Stimulated activated CD4-positive, alpha-beta T cell treated with anti-CD3 and anti-CD28 coated beads, Interleukin-4, amount 100 ng/mL, for 24 hours (primary cell): ENCODE measurements around the gene PPP1R11.

Experiments used
- DNase-seq: peaks from one replicate; pipeline ENCODE4 v3.0.0-alpha.2; 2020

The PPP1R11 gene

DNA sequence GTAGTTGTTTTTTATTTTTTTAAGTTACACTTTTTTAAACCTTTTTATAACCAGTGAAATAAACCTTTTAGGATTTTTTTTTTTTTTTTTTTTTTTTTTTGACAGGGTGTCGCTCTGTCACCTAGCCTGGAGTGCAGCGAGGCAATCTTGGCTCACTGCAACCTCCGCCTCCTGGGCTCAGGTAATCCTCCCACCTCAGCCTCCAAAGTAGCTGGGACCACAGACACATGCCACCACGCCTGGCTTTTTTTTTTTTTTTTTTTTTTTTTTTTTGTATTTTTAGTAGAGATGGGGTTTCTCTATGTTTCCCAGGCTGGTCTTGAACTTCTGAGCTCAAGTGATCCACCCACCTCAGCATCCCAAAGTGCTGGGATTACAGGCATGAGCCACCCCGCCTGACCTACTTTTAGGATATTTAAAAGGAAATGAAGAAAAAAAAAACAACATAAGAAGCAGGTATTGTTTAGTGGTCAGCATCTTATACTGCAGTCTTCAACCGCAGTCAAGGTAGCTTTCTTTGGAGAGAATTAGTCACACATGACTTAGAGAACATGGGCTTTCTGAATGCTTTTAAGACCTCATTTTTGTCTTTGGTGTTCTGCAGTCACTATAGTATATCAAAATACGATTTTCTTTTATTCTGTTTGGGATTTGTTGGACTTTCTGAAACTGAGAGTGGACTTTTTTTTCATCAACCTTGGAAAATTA, 4.4 kb upstream of the PPP1R11 start:
- no peak for DNase-seq

DNA sequence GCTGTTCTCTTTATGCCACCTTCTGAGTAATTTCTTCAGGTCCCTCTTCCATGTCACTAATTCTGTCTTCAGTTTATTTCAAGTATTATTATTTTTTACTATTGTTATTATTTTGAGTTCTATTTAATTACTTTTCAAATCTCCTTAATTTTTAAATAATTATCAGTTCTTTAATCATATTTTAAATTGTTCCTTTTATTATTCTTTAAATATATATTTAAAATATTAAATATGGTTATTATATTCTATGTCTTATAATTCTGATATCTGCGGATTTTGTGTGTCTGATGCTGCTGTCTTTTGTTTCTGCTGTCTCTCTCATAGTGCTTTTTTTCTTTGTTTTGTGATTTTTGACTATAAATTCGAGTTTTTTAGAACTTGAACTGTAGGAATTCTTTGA, 3.7 kb upstream of the PPP1R11 start:
- DNase-seq: no peak

DNA sequence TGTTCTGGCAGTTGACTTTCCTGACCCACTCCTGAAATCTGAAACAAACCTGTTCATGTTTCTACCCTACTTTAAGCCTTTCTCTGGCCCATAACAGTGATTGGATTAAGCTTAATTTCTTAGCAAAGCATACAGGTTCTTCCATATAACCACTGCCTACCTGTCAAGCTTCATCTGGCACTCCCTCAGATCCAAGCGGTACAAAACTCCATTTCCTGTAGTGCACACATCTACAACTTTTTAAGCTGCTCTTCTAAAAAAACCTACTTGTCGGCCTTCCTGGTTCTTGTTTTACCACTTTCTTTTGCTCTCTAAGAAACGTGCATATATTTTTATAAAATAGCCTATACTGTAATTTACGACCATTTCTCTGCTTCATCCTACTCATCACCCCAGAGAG, 916 bp upstream of the PPP1R11 start:
- no peak for DNase-seq

DNA sequence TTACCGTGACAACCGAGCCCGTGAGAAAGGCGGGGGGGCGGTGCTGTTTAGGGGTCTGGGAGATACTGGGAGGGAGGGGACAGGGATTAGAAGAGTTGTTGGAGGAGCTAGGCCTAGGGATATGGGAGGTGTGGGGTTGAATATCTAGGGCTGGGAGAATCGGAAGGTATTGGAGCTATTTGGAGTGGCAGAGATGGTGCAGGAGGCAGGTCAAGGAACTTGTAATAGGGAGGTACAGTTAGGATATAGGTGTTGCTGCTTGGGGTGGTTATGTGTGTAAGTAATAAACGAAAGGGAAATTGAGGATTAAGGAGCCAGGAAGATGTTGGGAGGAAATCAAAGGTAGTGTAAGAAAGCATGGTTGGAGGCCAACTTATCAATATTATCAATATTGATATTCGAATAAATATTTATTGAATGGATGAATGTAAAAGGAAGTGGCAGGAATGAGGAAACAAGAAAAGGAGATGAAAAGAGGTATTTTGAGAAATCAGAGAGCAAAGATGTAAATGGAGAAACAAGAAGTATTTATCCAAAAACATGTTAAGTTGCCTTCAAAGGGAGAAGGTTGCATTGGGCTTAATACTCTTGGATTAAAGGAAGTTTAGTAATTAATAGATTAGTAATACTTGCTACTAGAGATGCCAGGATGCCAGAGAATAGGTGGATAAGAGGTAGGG, 602 bp downstream of the PPP1R11 start:
- DNase-seq: no peak

DNA sequence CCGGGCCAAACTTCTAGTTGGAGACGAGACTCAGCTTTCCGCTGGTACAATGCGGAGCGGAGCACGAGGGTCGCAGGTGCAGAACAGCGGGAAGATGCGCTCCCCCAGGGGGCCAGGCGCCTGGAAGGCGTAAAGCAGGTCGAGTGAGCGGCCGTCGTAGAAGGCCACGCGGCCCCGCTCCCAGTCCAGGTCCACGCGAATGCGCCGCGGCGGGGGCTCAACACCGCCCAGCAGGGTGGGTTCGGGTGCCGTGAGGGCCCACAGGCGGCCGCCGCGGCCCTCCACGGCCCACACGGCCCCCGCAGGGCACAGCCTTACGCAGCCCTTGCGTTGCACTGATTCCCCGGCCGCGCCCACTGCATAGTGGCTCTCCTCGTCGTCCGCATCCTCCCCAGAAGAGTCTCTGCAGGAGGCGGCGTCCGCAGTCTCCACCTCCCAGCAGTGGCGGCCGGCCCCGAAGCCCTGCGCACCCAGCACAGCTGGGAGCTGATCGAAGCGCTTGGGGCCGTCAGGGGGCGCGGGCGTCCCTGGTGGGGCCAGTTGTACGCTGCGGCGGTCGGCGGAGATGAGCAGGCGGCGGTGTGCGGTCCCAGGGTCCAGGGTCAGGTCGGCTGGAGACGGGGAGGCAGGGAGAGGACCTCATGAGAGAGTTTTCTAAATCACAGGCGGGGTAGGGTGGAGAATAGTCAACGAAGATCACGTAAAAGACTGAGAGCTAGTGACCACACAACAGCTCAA, 4.3 kb downstream of the PPP1R11 start:
- DNase-seq: no peak

DNA sequence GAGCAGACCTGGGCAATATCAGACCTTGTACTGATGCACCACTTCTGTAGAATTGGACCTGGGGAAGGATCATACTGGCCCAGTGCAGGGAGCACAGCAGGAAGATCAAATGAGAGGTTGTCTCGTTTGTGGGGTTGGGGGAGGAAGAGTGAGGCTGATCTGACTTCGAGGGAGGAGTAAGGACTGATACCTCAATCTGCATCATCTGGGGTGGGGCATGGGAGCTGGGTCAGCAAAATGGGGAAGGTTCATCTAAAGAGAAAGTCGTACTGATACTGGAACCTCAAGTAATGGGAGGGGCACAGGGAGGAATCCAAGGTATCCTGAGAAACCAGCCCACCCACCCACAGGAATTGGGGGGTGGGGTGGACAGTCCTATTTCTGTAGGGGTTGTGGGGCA, 4.9 kb downstream of the PPP1R11 start:
- no peak for DNase-seq

DNA sequence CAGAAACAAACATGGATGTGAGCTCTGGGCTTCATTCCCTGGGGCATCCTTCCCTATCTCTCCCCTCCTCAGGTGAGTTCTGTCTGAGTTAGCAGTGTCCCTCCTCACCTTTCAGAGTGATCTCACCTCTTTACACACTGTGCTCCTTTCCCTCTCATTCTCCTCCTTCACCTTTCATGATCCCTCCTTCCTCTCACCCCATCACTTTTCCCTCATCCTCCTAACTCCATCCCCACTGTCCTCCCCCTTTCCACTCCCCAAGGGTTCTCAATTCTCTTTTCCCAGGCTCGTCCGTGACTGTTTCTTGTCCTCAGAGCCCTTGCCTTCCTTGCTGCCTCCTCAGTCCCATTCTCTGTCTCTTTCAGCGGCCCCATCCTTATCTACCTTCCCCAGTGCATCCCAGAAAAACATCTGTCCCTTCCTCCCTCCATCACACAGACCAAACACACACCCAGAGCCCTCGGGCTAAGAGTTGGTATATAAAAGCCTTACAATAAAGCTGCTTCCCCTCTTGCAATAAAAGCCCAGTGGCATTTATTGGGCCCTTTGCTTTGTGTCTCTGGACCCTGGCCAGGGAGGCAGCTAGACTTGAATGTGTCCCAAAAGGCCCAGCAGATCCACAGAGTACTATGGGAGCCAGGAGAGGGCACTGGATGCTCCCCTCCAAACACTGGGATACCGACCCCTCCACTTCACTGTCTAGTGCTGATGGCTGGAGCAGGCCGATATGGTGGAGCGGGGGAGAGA, 6.7 kb downstream of the PPP1R11 start:
- no peak for DNase-seq

DNA sequence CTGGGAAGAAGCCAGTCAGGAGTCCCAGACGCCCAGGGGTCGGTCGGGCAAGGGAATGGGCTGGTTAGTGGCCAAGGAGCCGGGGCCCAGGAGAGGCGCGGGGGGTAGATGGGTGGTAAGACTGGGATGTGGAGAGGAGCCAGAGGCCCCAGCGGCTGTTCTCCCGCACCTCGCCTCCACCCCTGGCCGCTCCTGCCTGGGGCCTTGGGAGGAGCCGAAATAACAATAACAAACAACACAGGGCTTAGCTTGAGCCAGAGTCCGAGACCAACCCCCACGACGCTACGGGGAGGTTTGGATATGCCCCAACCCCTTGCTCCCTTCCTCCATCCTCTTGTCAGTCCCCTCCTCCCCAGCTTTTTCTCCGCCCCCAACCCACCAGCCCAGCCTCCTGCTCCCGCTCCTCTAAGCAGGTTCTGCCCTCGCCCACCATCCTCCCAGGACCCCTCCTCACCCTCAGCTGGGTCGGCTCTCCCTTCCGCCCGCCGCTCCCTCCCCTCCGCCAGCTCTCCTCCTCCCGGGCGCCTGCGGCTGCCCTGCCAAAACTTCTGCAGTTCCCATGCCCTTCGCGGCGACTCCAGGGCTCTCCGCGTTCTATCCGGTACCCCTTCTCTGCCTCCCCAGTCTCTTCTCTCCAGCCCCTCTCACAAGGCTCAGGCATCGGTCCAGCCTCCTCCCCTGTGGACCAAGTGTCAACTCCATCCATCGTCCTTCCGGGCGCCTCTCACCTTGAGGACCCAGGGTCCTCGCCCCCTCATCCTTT, 7.5 kb downstream of the PPP1R11 start:
- no peak for DNase-seq

DNA sequence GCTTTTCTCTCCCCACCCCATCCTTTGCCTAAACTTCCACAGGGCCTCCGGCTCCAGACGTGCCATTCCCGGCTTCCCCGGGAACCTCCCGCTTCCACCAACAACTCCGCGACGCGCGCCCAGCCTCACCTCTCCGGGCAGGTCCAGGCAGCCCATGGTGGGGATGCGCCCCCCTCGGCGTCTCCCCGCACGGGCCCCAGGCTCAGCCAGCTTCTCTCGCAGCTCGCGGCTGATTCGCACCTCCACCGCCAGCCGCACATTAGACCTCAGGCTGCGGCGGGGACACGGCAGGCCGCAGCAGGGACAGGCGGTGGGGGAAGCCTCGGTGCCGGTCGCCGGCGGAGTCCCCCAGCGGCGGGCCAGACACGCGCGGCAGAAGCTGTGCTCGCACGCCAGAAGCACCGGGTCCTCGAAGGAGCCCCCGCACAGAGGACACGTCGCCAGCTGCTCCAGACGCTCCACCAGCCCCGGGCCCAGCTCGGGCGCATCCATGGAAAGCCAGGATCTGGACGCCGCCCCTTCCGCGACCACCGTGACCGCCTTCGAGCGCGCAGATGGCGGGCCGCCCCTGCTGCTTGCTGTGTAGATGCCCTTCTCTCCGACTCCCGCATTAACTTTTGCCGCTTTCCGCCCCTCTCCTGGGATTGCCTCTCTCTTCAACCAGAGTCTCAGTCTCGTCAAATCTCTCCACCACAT, 8.2 kb downstream of the PPP1R11 start, which contains the start of gene RNF39:
TSS of gene RNF39 (minus strand) at position 676 of the 696 bp plus-strand sequence. CDS start at position 492, 184 bp downstream.
- no peak for DNase-seq

DNA sequence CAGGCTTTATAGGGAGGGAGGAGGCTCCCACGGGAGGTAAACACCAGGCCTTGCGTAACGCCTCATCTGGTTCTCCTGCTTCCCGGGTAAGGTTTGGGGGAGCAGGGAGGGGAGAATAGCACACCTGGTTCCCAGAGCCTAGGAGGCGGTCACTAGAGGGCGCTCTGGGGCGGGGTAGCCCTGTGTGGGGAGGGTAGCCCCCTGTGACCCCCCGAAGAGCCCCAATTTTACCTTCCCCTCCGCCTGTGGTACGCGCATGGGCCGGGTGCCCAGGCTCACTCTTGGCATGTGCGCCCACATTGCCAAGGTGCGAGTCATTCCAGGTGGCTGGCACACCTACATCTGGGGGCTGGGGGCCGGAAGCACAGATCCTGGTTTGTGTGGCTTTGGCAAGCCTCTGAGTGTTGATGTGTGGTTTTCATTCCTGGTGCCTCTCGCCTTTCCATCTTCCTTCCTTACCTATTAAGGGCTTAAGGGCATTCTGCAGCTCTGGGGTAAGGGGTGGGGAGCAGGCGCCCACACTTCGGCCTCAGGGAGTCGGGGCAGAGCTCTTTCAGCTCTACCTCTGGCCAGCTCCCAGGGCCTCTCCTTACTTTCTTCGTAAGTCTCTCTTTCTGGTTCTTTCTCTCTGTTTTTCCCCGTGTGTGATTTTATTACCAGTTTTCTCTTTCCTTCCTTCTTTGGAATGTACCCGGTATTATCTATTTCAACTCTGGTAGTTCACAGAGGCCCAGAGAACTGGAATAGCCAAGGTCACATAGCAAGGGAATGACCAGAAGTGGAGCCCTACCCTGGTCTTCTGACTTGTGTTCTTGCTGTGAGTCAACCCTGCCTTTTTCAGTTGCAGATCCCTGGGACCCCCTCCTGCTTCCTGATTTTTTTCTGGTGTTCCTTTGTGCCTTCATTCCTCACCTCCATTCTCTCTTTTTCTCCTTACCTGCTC, 9.1 kb downstream of the PPP1R11 start:
- DNase-seq: no peak

DNA sequence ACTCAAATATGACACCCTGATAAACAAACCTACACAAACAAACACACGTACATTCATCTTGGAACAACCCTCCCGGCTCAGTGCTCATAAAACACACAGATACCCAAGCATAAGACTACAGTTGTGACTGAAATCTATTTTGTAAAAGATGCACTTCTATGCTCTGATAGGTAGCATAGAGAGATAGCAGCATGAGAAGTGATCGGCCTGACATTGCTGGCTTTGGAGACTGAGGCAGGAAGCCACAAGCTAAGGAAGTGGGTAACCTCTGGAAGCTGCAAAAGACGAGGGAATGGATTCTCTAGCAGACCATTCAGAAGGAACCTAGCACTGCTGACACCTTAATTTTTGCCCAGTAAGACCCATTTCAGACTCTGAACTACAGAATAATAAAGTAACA, 10.2 kb downstream of the PPP1R11 start:
- no peak for DNase-seq

DNA sequence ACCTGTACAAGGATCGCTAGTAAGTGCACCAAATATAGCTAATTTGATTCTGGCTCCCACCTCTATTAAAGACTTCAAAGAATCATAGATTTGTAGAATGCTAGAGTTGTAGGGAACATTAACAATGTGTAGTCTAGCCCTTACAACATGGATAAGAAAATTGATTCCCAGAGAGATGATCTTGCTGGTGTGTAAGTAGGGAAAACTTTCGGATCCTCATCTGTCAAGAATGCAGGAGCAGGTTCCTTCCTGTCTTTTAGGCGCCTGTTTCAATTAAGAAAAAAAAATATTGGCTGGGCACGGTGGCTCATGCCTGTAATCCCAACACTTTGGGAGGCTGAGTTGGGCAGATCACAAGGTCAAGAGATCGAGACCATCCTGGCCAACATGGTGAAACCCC, 20.9 kb downstream of the PPP1R11 start:
- no peak for DNase-seq

DNA sequence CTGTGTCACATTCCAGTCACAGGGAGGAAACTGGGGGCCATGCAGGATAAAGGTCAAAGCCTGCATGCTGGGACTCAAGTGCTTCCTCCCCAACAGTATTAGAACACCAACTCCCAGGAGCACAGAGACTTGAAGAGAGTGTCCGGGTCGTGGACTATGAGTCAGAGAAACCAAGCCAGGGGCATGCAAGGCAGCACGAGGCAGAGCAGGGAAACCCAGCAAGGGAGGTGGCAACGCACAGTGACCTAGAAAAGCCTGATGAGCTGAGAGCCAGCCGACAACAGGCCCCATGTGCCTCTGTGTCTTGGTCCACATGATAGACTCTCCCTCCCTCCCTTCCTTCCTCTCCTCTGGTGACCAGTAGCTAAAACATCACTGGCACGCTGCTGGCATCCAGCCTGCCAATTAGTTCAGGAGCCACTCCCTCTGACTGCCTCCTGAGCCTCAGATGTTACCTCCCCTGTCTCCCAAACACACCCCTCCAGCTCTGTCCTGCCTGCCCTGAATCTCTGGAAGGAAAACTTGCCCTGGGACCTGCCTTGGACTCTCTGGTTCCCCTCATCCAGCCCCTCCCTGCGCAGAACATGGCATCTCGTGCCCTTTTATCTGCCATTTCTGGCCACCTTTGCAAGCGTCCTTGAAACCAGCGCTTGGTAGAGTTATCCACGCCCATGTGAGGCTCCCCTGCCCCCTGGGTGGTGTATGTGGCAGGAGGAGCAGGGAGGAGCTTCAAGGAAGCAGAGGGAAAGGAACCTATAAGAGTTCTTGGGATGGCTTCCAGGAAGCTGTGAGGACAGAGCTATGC, 24.8 kb downstream of the PPP1R11 start:
- DNase-seq: no peak

DNA sequence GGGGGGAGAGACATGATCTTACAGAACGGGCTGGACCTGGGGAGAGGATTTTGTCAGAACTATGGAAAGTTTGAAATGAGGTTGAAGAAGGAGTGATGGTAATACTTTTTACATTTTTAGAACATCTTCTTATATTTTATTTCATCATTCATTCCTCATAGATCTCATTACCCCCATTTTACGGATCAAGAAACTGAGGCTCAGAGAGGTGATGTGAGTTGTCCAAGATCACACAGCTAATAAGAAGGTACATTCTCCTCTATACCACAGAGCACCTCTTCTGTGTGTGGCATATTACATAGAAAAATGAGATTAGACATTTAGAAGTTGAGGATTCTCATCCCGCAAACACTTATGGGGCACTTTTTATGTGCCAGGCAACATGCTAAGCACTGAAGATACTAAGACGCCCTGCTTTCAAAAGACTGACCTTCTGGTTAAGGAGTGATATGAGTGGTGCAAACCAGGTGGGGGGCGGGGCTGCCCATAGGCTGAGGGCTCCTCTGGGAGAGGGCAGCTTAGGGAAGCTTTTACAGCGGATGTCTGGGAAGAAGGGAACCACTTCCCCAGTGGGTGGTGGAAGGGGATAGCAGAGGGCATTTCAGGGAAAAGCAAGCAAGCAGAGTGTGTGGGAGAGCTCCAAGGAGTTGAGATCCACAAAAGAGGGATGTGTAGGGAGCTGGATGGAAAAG, 26.0 kb downstream of the PPP1R11 start:
- DNase-seq: no peak

DNA sequence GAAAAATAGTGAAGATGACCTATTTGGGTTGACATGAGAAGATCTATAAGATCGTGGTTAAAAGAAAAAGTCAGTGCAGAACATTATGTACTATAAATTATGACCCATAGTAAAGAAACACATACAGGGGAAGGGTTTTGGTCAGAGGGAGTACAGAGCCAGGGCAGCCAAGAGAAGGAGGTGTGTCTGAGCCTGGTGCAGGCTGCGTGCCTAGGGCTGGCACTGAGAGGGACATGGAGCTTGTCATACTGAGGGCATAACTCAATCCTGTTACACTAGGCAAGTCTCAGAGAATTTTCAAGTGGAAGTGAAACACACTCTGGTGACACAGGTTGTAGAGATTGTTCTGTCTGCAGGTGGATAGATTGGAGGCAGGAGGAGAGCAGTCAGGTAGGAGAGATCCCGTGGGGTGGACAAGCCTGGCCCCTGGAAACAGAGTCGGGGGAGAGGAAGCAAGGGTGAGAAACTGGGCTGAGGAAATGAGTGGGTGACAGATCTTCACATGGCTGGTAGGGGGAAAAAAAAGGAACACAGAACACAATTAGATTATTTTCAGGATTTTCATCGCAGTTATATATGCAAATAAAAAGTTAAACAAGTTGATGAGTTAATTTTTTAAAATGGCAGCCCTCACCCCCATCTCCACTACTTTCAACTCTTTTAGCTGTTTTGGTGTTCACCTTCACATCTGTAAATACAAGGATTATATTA, 27.1 kb downstream of the PPP1R11 start:
- no peak for DNase-seq

DNA sequence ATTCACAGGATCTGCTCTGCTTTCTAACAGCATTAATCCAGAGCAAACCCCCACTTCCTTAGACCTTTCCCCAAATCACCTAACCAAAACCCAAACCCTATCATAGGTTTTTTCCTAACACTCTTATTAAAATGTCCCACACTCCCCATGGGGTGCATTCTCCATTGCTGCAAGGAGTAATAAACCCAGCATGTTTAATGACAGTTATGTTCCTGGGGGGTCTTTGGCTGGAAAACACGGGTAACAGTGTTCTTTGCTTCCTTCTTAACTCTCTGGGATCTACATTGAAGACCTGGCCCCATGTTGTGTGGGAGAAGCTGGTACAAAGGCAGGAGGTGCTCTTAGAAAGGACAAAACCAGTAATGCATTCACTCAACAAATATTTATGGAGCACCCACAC, 29.8 kb downstream of the PPP1R11 start:
- no peak for DNase-seq

DNA sequence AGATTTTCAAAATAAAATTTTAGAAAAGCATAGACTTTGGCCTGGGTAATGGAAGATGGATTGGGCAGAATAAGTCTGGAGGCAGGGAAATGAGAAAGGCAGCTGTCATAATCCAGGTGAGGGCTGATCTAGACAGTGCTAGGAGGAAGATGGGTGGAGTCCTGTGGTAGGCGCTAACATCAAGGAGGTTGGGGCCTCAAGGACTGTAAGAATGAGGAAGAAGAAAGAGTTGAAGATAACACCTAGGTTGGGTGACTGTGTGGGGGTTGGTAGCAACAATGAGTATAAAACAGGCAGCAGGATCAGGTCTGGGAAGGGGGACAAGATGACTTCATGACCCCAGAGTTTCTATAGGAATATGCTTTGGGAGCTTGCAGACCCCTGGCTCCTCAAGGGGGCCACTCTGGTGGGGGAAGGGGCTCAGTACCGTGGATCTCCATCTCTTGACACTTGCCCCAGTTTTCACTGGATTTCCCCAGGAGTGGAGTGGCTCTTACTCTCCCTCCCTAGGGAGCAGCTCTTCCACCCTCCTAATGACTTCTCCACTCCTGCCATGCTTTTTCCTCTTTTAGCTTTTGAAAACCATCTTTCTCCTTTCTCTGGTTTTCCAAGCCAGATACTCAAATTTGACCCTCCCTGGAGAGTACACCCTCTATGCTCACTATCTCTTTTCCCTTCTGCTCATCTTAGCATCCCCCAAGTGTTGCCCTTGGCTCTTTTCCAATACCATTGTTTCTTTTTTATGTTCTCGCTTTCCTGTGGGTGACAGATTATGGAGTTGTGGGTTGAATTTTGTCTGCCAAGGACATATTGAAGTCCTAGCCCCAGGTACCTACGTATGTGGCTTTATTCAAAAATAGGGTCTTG, 31.1 kb downstream of the PPP1R11 start:
- DNase-seq: no peak
